Liver (tissue), 9 donors: Measurements from ENCODE around the gene RABL3. TPM values are rescaled to one million over a fixed set of nuclear protein-coding genes. Genes with fewer than 3 reads are reported as not detected.

Experiments
- DNase-seq: peaks from one replicate; pipeline ENCODE4 v3.0.0-alpha.2; 2017; ENCODE audit warnings: low spot score
- H3K27ac ChIP-seq, 2 donors: one replicate each; pipeline ENCODE4 v1.7.0; 2013; ENCODE audit warnings: inconsistent platforms in 2 of 2, low read length in 2 of 2, control low read depth in 1 of 2, low read depth in 1 of 2, mild to moderate bottlenecking in 1 of 2
- H3K27me3 ChIP-seq, 4 donors: one replicate each; pipeline versions ENCODE4 v1.6.1 to v1.7.0; 2013; ENCODE audit warnings: low read length in 3 of 4, inconsistent platforms in 1 of 4, mild to moderate bottlenecking in 1 of 4, moderate library complexity in 1 of 4; ENCODE audit not compliant: control insufficient read depth in 4 of 4, insufficient read depth in 4 of 4
- H3K36me3 ChIP-seq, 4 donors: one replicate each; pipeline versions ENCODE4 v1.6.1 to v1.7.0; 2013; ENCODE audit warnings: low read length in 3 of 4, mild to moderate bottlenecking in 3 of 4, low read depth in 1 of 4, moderate library complexity in 1 of 4; ENCODE audit not compliant: control insufficient read depth in 4 of 4, insufficient read depth in 3 of 4
- H3K4me1 ChIP-seq, 4 donors: one replicate each; pipeline versions ENCODE4 v1.6.1 to v1.7.0; 2013; ENCODE audit warnings: low read length in 3 of 4, mild to moderate bottlenecking in 3 of 4, moderate library complexity in 1 of 4; ENCODE audit not compliant: control insufficient read depth in 4 of 4, insufficient read depth in 4 of 4
- H3K4me3 ChIP-seq, 3 donors: one replicate each; pipeline versions ENCODE4 v1.6.1 to v1.7.0; 2013; ENCODE audit warnings: low read length in 3 of 3, control low read depth in 1 of 3, low read depth in 1 of 3, mild to moderate bottlenecking in 1 of 3
- H3K9ac ChIP-seq, 2 donors: one replicate each; pipeline ENCODE4 v1.7.0; 2013; ENCODE audit warnings: low read length in 2 of 2, mild to moderate bottlenecking in 2 of 2, moderate library complexity in 2 of 2, control low read depth in 1 of 2, low read depth in 1 of 2
- H3K9me3 ChIP-seq, 4 donors: one replicate each; pipeline versions ENCODE4 v1.6.1 to v1.7.0; 2013; ENCODE audit warnings: low read length in 3 of 4; ENCODE audit not compliant: control insufficient read depth in 4 of 4
- ATF3 ChIP-seq: IDR thresholded peaks from 2 replicates; pipeline ENCODE4 v1.6.1; 2016; ENCODE audit warnings: antibody characterized with exemption
- CTCF ChIP-seq: fragments of 150-350 bp; IDR thresholded peaks from 2 replicates; pipeline ENCODE4 v1.5.1; 2017; ENCODE audit warnings: improper control_type of control experiment, low read depth, low read length; ENCODE audit not compliant: missing input control
- EGR1 ChIP-seq, 2 donors: IDR thresholded peaks; 2 replicates each; pipeline ENCODE4 v1.6.1; 2016 to 2018; ENCODE audit warnings: antibody characterized with exemption in 2 of 2, low read depth in 2 of 2
- FOXA2 ChIP-seq: IDR thresholded peaks from 2 replicates; pipeline ENCODE4 v1.6.1; 2016; ENCODE audit warnings: antibody characterized with exemption
- GABPA ChIP-seq, 2 donors: IDR thresholded peaks in 1 of 2; conservative IDR thresholded peaks in 1 of 2; 2 replicates each; pipeline ENCODE4 v1.6.1; 2016; ENCODE audit warnings: antibody characterized with exemption in 2 of 2, mild to moderate bottlenecking in 1 of 2, moderate library complexity in 1 of 2
- HNF4A ChIP-seq, 2 donors: conservative IDR thresholded peaks; 2 replicates each; pipeline ENCODE4 v1.6.1; 2016; ENCODE audit warnings: antibody characterized with exemption in 2 of 2, mild to moderate bottlenecking in 2 of 2
- HNF4G ChIP-seq: IDR thresholded peaks from 2 replicates; pipeline ENCODE4 v1.6.1; 2016; ENCODE audit warnings: antibody characterized with exemption
- JUND ChIP-seq, 2 donors: IDR thresholded peaks; 2 replicates each; pipeline ENCODE4 v1.6.1; 2016; ENCODE audit warnings: antibody characterized with exemption in 2 of 2
- NR2F2 ChIP-seq: IDR thresholded peaks from 2 replicates; pipeline ENCODE4 v1.6.1; 2016; ENCODE audit warnings: antibody characterized with exemption
- RAD21 ChIP-seq, 2 donors: IDR thresholded peaks; 2 replicates each; pipeline ENCODE4 v1.6.1; 2016; ENCODE audit warnings: antibody characterized with exemption in 2 of 2, mild to moderate bottlenecking in 2 of 2
- RXRA ChIP-seq, 2 donors: IDR thresholded peaks; 2 replicates each; pipeline ENCODE4 v1.6.1; 2017 to 2018; ENCODE audit warnings: antibody characterized with exemption in 2 of 2, mild to moderate bottlenecking in 1 of 2
- SP1 ChIP-seq: IDR thresholded peaks from 2 replicates; pipeline ENCODE4 v1.6.1; 2018; ENCODE audit warnings: antibody characterized with exemption, mild to moderate bottlenecking
- YY1 ChIP-seq: IDR thresholded peaks from 2 replicates; pipeline ENCODE4 v1.6.1; 2016; ENCODE audit warnings: antibody characterized with exemption, mild to moderate bottlenecking
- ZBTB33 ChIP-seq: IDR thresholded peaks from 2 replicates; pipeline ENCODE4 v1.6.1; 2016; ENCODE audit warnings: antibody characterized with exemption
- WGBS: extraction: QIAGEN DNeasy Blood & Tissue Kit; methylation state at CpG from one replicate; pipeline ENCODE4 v1.1.7; 2013; 5-methylcytosine and 5-hydroxymethylcytosine counted together
- polyA plus RNA-seq, 2 donors: library from polyadenylated mRNA; stranded (reverse) in 1 of 2; unstranded in 1 of 2; fragments of 200-250 nt in 1 of 2; fragments of >200 nt in 1 of 2; fragmentation: Nextera tagmentation in 1 of 2; extraction: Ambion mirVana in 1 of 2; gene quantifications; one replicate each; pipeline versions ENCODE4 v1.2.1 to v1.2.3, GENCODE V29; 2013 to 2015
- total RNA-seq, 2 donors: library from RNA; depleted of rRNA; stranded (reverse); fragments of >200 nt; gene quantifications; one replicate each; pipeline ENCODE4 v1.2.3, GENCODE V29; 2014
- TF ChIP-seq, protein P1 (sequence below): IDR thresholded peaks from 2 replicates; pipeline ENCODE4 v1.6.1; 2016; ENCODE audit warnings: antibody characterized with exemption
- donor health status: healthy.
- donor health status: healthy.
- donor health status: healthy.
- donor health status: healthy.
- donor health status: healthy.

Gene RABL3
- total and polyA plus RNA-seq, 4 donors: 8.6 to 14.1 (median 13.1) TPM

DNA sequence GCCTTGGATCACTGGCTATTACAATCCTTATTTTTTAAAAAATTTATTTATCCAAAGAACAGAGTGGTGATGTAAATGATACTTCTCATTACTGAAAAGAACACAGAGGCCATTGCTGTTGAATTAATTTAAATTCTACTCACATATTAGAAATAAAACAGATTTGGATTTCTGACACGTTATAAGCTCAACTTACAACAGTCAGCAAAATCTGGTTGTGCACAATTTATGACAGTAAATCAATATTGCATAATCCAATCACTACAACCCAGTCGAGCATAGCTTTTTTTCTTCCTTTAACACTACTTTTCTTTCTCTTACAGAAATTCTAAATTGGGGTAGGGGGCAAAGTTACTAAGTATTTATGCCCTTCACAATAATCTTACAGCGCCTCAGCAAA is 43.0 kb downstream of the RABL3 start:
- no peak for TF ChIP-seq GABPA (IDR thresholded peaks at IDR 0.05 in 1 of 2, conservative IDR thresholded peaks at IDR 0.05 in 1 of 2)
- TF ChIP-seq RAD21 (IDR thresholded peaks at IDR 0.05): no peak
- no peak for TF ChIP-seq YY1
- no peak for TF ChIP-seq FOXA2
- TF ChIP-seq NR2F2: no peak
- TF ChIP-seq, protein P1, sequence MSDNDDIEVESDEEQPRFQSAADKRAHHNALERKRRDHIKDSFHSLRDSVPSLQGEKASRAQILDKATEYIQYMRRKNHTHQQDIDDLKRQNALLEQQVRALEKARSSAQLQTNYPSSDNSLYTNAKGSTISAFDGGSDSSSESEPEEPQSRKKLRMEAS: no peak
- no peak for TF ChIP-seq HNF4G
- TF ChIP-seq RXRA (IDR thresholded peaks at IDR 0.05): no peak
- no peak for TF ChIP-seq ZBTB33
- TF ChIP-seq JUND (IDR thresholded peaks at IDR 0.05): no peak
- no peak for DNase-seq
- Histone ChIP-seq H3K4me1 (peaks cover 0 to 2% (median 0%) of the 10 kb centered on the region in 4 donors), H3K4me3 (no peak overlapping the region), H3K36me3 (peaks cover 0 to 5% (median 2%) of the 10 kb centered on the region in 4 donors), H3K27me3 (no peaks in the 10 kb centered on the region), H3K27ac (no peak overlapping the region), H3K9ac (no peak overlapping the region), H3K9me3 (no peaks in the 10 kb centered on the region)
- 62% methylated on average over 3 of the region's 3 CpGs for WGBS

GRCh38 chr3:120693439-120694171 is 48.7 kb downstream of the RABL3 start:
- WGBS: 44% methylated on average over 1 of the region's 1 CpG
- peaks cover 0 to 5% (median 0%) of the 10 kb centered on the region in 4 donors for H3K36me3 ChIP-seq
- H3K9me3 ChIP-seq: no peaks in the 10 kb centered on the region
- peak overlapping the region; percentile 81 to 88 for H3K27ac ChIP-seq
- peak; percentile 74 for TF ChIP-seq ATF3
- peak; percentile 49 for TF ChIP-seq SP1
- peak; percentile 54 for TF ChIP-seq YY1
- peak; percentile 52 to 75 for TF ChIP-seq JUND (IDR thresholded peaks at IDR 0.05)
- TF ChIP-seq HNF4G: no peak
- TF ChIP-seq EGR1 (IDR thresholded peaks at IDR 0.05; ENCODE audit: low read depth in 2 of 2): peak in 1 of 2 donors; percentile 36
- peak; percentile 20 to 54 for TF ChIP-seq RXRA (IDR thresholded peaks at IDR 0.05)
- TF ChIP-seq GABPA (IDR thresholded peaks at IDR 0.05 in 1 of 2, conservative IDR thresholded peaks at IDR 0.05 in 1 of 2): no peak
- TF ChIP-seq, protein P1: peak; percentile 17
- no peak for TF ChIP-seq CTCF
- TF ChIP-seq ZBTB33: no peak
- peak; percentile 51 to 63 for TF ChIP-seq HNF4A (conservative IDR thresholded peaks at IDR 0.05)
- no peak for DNase-seq
- H3K9ac ChIP-seq: peak overlapping the region in 1 of 2 donors; percentile 77
- H3K27me3 ChIP-seq: no peaks in the 10 kb centered on the region
- H3K4me3 ChIP-seq: no peak overlapping the region
- peaks cover 0 to 14% (median 6%) of the 10 kb centered on the region in 4 donors for H3K4me1 ChIP-seq
